DMS114 treated with DMSO at 0.1 percent for 48 hours (cell line): ENCODE measurements around the gene ARHGAP1.
A peak's percentile ranks its signal among the peaks of the same experiment; 100 is the strongest.

ENCODE experiments used
- DNase-seq: peaks from one replicate; lab custom pipeline; 2025; ENCODE audit not compliant: unreplicated experiment; lab: John Stamatoyannopoulos, UW

Gene ARHGAP1

GRCh38 chr11:46700241-46701077 is at the start of gene ARHGAP1, which contains the start of gene ZNF408:
Gene ARHGAP1 (minus strand): TSS chr11:46700619. CDS start chr11:46696107, 4,512 bp downstream.
Gene ZNF408 (plus strand): TSS chr11:46701031. CDS start chr11:46701048, 17 bp downstream.
- peak; percentile 94 for DNase-seq

GRCh38 chr11:46747150-46747549 is 46.7 kb upstream of the ARHGAP1 start:
- DNase-seq, result no peak

GRCh38 chr11:46745995-46746394 is 45.6 kb upstream of the ARHGAP1 start:
- DNase-seq, result no peak

GRCh38 chr11:46745328-46745727 is 44.9 kb upstream of the ARHGAP1 start:
- no peak for DNase-seq

GRCh38 chr11:46743693-46744339 is 43.4 kb upstream of the ARHGAP1 start:
- no peak for DNase-seq

GRCh38 chr11:46743043-46743442 is 42.6 kb upstream of the ARHGAP1 start:
- DNase-seq, result no peak

GRCh38 chr11:46741600-46742484 is 41.4 kb upstream of the ARHGAP1 start:
- no peak for DNase-seq

- no peak for DNase-seq
Observed at GRCh38 chr11:46738887-46739286, 38.5 kb upstream of the ARHGAP1 start.

GRCh38 chr11:46737699-46738098 is 37.3 kb upstream of the ARHGAP1 start:
- DNase-seq, result no peak

GRCh38 chr11:46736615-46737014 is 36.2 kb upstream of the ARHGAP1 start:
- no peak for DNase-seq

- DNase-seq, result no peak
Observed at GRCh38 chr11:46736146-46736545, 35.7 kb upstream of the ARHGAP1 start.

- no peak for DNase-seq
Observed at GRCh38 chr11:46733234-46733633, 32.8 kb upstream of the ARHGAP1 start.

- DNase-seq, result no peak
Observed at GRCh38 chr11:46731545-46731944, 31.1 kb upstream of the ARHGAP1 start.

GRCh38 chr11:46729110-46730027 is 28.9 kb upstream of the ARHGAP1 start:
- DNase-seq, result no peak

- DNase-seq, result no peak
Observed at GRCh38 chr11:46728659-46729040, 28.2 kb upstream of the ARHGAP1 start.

- DNase-seq, result no peak
Observed at GRCh38 chr11:46727952-46728658, 27.7 kb upstream of the ARHGAP1 start.

- no peak for DNase-seq
Observed at GRCh38 chr11:46726206-46726862, 25.9 kb upstream of the ARHGAP1 start.

GRCh38 chr11:46725338-46726205 is 25.2 kb upstream of the ARHGAP1 start:
- no peak for DNase-seq
